Activated CD4-positive, CD25-positive, alpha-beta regulatory T cell treated with anti-CD3 and anti-CD28 coated beads, Interleukin-2, amount 50 U/mL, for 16 hours (primary cell): ENCODE measurements around the gene EMC9.
A peak's percentile ranks its signal among the peaks of the same experiment; 100 is the strongest.

Experiments used
- DNase-seq: peaks from one replicate; pipeline ENCODE4 v3.0.0-alpha.2; 2020; ENCODE audit warnings: low read depth, low spot score

EMC9 gene, protein sequence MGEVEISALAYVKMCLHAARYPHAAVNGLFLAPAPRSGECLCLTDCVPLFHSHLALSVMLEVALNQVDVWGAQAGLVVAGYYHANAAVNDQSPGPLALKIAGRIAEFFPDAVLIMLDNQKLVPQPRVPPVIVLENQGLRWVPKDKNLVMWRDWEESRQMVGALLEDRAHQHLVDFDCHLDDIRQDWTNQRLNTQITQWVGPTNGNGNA

DNA sequence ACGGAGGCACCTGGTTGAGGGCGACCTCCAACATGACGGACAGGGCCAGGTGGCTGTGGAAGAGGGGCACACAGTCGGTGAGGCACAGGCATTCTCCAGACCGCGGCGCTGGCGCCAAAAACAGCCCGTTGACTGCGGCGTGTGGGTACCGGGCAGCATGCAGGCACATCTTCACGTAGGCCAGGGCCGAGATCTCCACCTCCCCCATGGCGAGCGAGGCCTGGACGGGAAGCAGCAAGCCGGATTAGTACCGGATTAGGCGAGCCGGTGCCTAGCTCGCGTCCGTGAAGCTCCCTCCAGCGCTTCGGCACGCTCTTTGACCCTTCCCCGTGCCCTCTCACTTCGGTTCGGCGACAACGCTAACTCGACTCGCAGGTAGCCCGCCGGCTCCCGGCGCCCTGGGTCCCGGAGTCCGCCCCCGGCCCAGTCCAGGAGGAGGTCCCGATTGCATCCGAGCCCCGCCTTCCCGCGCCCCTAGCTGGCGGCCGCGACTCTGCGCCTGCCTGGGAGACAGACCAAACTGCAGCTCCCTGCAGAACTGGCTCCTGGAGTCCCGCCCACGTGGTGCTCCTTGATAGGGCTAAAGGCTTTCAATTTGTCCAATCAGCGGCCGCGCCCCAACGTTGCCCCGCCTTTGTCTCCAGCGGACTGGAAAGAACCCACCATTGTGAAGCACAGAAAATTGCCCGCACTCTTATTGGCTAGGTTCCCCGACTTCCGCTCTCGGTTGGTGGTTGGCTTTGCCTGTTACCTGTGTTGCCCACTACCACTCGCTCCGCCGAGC, at the start of gene EMC9:
Gene EMC9, minus strand, starts transcription at position 495 of the 784 bp plus-strand sequence. Its CDS starts 287 bp downstream, at position 208.
- peak; percentile 99 for DNase-seq

- no peak for DNase-seq
Measured at GRCh38 chr14:24190416-24190815, 49.0 kb upstream of the EMC9 start.

- DNase-seq: no peak
Measured at GRCh38 chr14:24189460-24189859, 48.1 kb upstream of the EMC9 start.

DNA sequence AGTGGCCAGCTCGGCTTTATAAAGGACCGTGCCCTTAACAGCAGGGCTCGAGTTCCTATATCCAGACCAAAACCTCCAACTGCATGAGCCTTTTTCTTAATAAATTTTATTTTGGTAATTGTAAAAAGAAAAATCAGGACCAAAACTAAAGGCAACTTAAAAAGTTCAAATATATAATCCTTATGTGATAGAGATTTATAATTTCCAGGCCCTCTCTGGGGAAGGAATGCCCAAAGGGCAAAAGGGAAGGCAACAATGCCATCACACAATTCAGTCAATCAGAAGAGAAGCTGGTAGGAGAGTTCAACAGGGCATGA, 47.6 kb upstream of the EMC9 start:
- DNase-seq: no peak

DNA sequence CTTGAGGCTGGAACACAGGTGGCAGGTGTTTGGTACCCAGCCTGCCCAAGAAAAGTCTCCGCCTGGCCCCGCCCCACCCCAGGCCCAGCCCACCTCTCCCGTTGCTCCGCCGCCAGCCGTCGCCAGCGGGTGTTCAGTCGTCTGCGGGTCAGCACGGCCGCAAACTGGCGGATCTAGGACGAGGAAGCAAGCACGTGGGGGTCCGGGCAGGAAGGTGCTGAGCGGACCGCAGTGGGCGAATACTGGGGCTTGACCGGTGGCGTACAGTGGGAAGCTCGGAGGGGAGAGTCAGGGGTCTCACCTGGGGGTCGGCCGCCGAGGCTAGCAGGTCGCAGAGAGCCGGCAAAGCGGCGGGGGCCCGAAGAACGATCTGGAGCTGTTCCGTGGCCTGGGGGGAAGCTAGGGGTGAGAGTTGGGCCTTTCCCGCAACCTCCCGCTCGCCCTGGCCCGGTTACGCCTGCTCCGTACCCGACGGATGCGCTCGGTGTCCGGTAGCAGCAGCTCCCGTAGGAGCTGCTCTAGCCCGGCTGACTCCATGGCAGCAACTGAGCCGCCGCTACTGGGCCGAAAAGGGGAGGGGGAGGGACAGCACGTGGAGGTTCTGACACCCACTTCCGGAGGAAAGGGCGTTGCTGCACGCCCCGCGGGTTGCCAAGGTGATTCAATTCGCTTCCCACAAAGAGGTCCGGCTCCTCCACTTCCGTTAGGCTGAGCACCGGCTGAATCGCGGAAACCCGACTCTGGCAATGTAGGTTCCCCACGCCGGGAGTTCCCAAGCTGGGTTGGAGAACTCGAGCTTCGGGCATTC, 47.1 kb upstream of the EMC9 start, which contains the start of gene IPO4:
Gene IPO4, minus strand, starts transcription at position 566 of the 808 bp plus-strand sequence. Its CDS starts 29 bp downstream, at position 537.
- DNase-seq: peak; percentile 93

GRCh38 chr14:24187539-24187915, 46.1 kb upstream of the EMC9 start:
- no peak for DNase-seq

DNA sequence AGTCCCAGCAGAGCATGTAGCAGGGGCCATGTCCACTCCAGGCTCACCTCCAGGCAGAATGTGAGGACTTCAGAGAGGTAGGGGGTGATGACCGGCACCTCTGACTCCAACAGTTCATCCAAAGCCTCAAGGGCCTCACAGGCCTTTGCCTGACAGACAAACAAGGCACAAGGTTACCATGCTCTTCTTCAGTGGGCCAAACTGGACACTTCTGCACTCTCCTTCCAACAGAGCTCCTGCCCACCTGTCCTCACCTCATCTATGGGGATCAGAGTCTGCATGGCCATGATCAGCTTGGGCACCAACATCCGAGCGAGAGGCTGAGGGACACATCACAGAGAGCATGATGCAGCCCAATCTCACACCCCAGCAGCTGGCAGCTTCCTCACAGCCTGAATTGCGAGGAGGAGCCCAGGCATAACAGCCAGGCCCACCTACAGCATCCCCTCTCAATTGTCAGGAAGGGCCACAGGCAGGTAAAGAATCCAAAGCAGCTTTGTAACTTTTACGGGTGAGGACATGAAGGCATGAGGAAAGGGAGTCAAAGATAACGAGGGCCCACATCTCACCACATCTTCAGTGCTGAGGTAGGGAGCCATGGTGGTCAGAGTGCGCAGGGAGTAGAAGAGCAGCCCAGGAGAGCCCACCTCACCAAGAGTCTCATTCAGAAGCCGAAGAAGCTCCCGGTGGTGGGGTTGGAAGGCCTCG, 45.6 kb upstream of the EMC9 start:
- no peak for DNase-seq

DNA sequence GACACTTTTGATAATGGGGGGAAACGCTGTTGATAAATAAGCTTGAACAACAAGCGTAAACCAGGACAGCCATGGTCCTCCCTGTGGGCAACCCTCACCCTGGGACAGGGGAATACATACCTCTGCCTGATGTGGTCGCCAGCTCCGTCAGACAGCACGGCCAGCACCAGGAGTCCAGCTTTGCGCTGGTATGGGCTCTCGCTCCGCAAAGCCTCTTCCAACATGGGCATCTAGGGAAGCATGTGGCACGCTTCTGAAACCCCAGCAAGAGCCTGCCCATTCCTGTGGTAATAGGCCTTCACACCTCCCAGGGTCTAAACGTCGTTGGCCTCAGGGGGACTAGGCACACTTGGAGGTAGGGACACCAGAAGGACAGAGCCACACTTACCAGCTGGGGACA, 44.4 kb upstream of the EMC9 start:
- DNase-seq: no peak

- no peak for DNase-seq
Measured at GRCh38 chr14:24185026-24185425, 43.6 kb upstream of the EMC9 start.

DNA sequence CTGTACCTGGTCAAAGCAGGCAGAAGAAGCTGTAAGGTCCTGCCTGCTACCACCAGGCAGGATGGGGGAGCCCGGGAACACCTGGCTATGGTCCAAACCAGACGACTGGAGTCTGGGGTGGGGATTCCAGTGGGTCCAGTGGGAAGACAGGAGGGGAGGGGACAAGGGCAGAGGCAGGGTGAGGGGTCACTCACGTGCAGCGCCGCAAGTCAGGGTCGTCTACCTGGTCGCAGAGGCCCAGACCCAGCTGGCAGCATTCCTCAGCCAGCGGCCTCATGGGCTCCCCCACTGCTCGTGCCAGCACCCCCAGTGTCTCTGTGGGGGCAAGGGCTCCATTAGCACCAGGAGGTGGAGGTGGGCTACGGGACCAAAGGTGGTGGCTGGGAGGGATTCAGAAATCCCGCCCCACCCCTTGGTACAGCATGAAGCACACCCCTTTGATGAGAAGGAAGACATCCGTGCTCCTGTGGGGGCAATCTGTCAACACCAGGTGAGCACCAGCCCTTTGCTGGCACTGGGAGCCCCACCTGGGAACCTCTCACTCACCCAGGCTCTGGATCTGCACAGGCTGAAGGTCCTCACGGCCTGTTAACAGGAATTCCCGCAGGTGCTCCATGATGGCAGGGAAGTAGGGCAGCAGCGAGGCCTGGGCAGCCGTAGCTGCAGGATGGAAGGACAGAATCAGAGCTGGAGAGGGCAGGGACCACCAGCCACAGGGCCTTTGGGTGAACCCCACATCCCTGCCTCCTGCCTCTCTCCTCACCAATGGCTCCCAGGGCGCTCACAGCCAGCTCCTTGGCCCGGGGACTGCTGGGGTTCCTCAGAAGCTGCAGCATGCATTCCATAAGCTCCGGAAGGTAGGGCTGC, 42.9 kb upstream of the EMC9 start:
- no peak for DNase-seq

GRCh38 chr14:24183014-24183481, 41.7 kb upstream of the EMC9 start:
- DNase-seq: no peak

GRCh38 chr14:24182110-24182882, 40.9 kb upstream of the EMC9 start:
- DNase-seq: no peak

DNA sequence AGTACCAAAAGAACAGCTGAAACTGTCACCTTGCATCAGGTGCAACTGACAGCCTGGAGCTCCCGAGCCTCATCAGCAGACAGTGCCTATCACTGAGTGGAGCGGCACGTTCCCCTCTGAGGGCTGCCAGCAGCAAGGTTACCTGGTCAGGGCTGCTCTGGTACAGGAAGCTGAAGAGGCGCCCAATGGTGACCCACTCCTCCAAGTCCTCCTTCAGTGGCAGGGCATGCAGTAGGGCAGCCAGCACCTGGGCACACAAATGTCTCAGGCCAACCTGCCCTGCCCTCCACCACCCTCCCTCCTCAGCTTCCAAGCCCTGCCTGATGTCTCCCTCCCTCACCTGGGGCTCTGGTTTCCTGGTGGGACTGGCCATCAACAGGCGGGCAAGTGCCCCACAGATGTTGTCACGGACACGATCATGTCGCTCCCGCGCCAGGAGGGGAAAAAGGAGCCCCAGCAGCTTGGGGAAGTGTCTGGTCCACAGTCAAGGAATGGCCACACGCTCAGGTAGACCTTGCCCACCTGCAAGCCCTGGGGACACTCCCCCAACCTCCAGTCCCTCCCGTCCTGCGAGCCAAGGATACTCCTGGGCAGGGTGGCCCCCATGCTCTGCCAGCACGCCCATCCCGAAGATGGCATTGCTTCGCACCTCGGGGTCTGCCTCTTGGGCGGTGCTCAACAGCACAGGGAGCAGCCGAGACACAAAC, 40.1 kb upstream of the EMC9 start:
- DNase-seq: no peak

DNA sequence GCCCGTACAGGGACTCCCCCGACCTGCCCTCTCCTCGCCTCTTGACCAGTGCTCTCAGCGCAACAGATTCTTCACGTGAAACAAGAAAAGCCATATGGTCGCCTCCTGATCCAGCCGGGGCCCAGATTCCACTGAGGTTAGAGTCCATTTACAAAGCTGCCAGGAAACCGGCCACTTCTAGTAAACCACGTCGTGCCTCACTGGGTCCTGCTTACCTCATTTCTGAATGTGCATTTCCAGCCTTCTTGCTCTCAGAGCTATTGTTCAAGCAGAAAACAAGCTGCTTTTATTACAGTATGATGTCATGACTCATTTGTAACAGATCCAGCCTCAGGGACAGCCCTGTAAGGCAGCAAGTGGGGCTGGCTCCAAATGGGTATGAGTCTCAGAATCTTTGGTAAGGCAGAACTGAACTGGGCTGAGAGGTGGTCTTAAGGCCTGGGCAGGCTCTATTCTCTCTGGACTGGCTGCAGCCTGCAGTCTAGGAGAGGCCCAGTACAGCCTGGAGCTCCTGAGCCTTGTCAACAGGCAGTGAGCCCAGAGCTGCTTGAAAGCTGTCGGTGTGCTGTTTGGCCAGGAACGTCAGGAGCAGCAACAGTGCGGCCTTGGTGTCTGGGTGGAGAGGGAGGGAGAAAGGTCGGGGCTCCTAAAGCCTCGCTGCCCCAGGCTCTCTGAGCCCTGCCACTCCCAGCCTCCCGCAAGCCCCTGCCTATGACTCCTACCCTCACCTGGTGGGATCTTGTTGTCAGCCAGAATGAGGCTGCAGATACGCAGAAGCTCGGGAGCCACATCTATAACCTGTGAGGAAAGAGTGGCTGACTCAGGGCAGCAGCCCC, 38.8 kb upstream of the EMC9 start:
- no peak for DNase-seq

- no peak for DNase-seq
Measured at GRCh38 chr14:24179294-24179960, 38.0 kb upstream of the EMC9 start.

- DNase-seq: no peak
Measured at GRCh38 chr14:24178399-24179178, 37.2 kb upstream of the EMC9 start.

DNA sequence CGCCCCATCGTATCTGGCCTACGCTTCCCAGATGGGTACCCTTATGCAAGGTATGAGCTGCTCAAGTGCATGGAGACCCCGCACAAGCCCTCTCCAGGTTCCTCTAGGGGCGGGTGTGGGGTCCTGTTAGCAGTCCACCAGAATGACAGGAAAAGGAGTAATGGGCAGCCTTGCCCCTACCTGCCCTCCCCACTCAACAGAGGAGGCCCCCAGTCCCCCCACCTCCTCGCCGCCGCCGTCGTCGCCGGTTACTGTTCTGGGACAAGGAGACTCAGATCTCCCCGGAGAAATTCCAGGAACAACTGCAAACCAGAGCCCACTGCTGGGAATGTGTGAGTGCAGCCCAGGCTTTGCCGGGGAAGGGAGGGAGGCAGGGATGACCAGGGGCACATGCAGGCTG, 36.5 kb upstream of the EMC9 start:
- no peak for DNase-seq
